Hepatocyte (in vitro differentiated cells): Measurements from ENCODE around the gene UQCC2.

Experiments
- CTCF ChIP-seq: fragments of 200-600 bp; sonication (generic); IDR thresholded peaks from 2 replicates; pipeline ENCODE4 v1.5.1; 2016; ENCODE audit warnings: antibody characterized with exemption, mild to moderate bottlenecking; ENCODE audit not compliant: poor library complexity
- EZH2phosphoT487 ChIP-seq: fragments of 200-600 bp; sonication (generic); IDR thresholded peaks from one replicate; pipeline ENCODE4 v1.6.1; 2018; ENCODE audit warnings: antibody characterized with exemption, mild to moderate bottlenecking, low read depth, moderate library complexity; ENCODE audit not compliant: unreplicated experiment, severe bottlenecking

GRCh38 chr6:33750244-33750991, 38.9 kb upstream of the UQCC2 start:
- TF ChIP-seq CTCF (no peak), EZH2phosphoT487 (no peak)
